ENCODE data around the gene SLC25A29.
A peak's percentile ranks its signal among the peaks of the same experiment; 100 is the strongest.

Gene SLC25A29

GRCh38 chr14:100271247-100271939 is 34.9 kb downstream of the SLC25A29 start:
- Histone ChIP-seq H3K36me3 (ENCODE audit: control insufficient read depth, insufficient read depth, low read length) (peaks cover 1% of the 10 kb centered on the region), H3K4me1 (ENCODE audit: control insufficient read depth, insufficient read depth, low read length) (no peaks in the 10 kb centered on the region), H3K27ac (ENCODE audit: low read depth, low read length) (no peak overlapping the region), H3K27me3 (ENCODE audit: control insufficient read depth, insufficient read depth, low read length) (no peaks in the 10 kb centered on the region), H3K4me3 (ENCODE audit: low read length) (no peak overlapping the region), H3K9ac (ENCODE audit: low read length) (no peak overlapping the region)

- Histone ChIP-seq H3K27me3 (ENCODE audit: control insufficient read depth, insufficient read depth, low read length) (no peaks in the 10 kb centered on the region), H3K27ac (ENCODE audit: low read depth, low read length) (no peak overlapping the region), H3K4me3 (ENCODE audit: low read length) (no peak overlapping the region), H3K9ac (ENCODE audit: low read length) (no peak overlapping the region), H3K36me3 (ENCODE audit: control insufficient read depth, insufficient read depth, low read length) (peaks cover under 1% of the 10 kb centered on the region), H3K4me1 (ENCODE audit: control insufficient read depth, insufficient read depth, low read length) (no peaks in the 10 kb centered on the region)
These were observed 37.5 kb downstream of the SLC25A29 start for GRCh38 chr14:100268591-100269207.

- Histone ChIP-seq H3K27me3 (ENCODE audit: control insufficient read depth, insufficient read depth, low read length) (no peaks in the 10 kb centered on the region), H3K27ac (ENCODE audit: low read depth, low read length) (no peak overlapping the region), H3K36me3 (ENCODE audit: control insufficient read depth, insufficient read depth, low read length) (peaks cover 7% of the 10 kb centered on the region), H3K4me3 (ENCODE audit: low read length) (no peak overlapping the region), H3K9ac (ENCODE audit: low read length) (no peak overlapping the region), H3K4me1 (ENCODE audit: control insufficient read depth, insufficient read depth, low read length) (no peaks in the 10 kb centered on the region)
These were observed 38.3 kb downstream of the SLC25A29 start for GRCh38 chr14:100267990-100268389.

GRCh38 chr14:100263141-100263540 is 43.1 kb downstream of the SLC25A29 start:
- no peaks in the 10 kb centered on the region for H3K27me3 ChIP-seq (ENCODE audit: control insufficient read depth, insufficient read depth, low read length)
- H3K4me1 ChIP-seq (ENCODE audit: control insufficient read depth, insufficient read depth, low read length): no peaks in the 10 kb centered on the region
- H3K9ac ChIP-seq (ENCODE audit: low read length): no peak overlapping the region
- H3K4me3 ChIP-seq (ENCODE audit: low read length): no peak overlapping the region
- H3K27ac ChIP-seq (ENCODE audit: low read depth, low read length): no peak overlapping the region
- H3K36me3 ChIP-seq (ENCODE audit: control insufficient read depth, insufficient read depth, low read length): peaks cover 7% of the 10 kb centered on the region

- Histone ChIP-seq H3K4me3 (ENCODE audit: low read length) (no peak overlapping the region), H3K4me1 (ENCODE audit: control insufficient read depth, insufficient read depth, low read length) (no peaks in the 10 kb centered on the region), H3K27ac (ENCODE audit: low read depth, low read length) (no peak overlapping the region), H3K9ac (ENCODE audit: low read length) (no peak overlapping the region), H3K27me3 (ENCODE audit: control insufficient read depth, insufficient read depth, low read length) (no peaks in the 10 kb centered on the region), H3K36me3 (ENCODE audit: control insufficient read depth, insufficient read depth, low read length) (peaks cover 7% of the 10 kb centered on the region)
These were observed 43.7 kb downstream of the SLC25A29 start for GRCh38 chr14:100262545-100262944.

GRCh38 chr14:100261621-100262020 is 44.6 kb downstream of the SLC25A29 start:
- Histone ChIP-seq H3K9ac (ENCODE audit: low read length) (no peak overlapping the region), H3K27me3 (ENCODE audit: control insufficient read depth, insufficient read depth, low read length) (no peaks in the 10 kb centered on the region), H3K4me1 (ENCODE audit: control insufficient read depth, insufficient read depth, low read length) (no peaks in the 10 kb centered on the region), H3K4me3 (ENCODE audit: low read length) (no peak overlapping the region), H3K36me3 (ENCODE audit: control insufficient read depth, insufficient read depth, low read length) (peaks cover 7% of the 10 kb centered on the region), H3K27ac (ENCODE audit: low read depth, low read length) (no peak overlapping the region)

GRCh38 chr14:100256339-100256895 is 49.8 kb downstream of the SLC25A29 start:
- no peaks in the 10 kb centered on the region for H3K36me3 ChIP-seq (ENCODE audit: control insufficient read depth, insufficient read depth, low read length)
- H3K27ac ChIP-seq (ENCODE audit: low read depth, low read length): no peak overlapping the region
- no peaks in the 10 kb centered on the region for H3K4me1 ChIP-seq (ENCODE audit: control insufficient read depth, insufficient read depth, low read length)
- no peak overlapping the region for H3K9ac ChIP-seq (ENCODE audit: low read length)
- H3K27me3 ChIP-seq (ENCODE audit: control insufficient read depth, insufficient read depth, low read length): no peaks in the 10 kb centered on the region
- no peak overlapping the region for H3K4me3 ChIP-seq (ENCODE audit: low read length)

GRCh38 chr14:100252684-100253083 is 53.6 kb downstream of the SLC25A29 start:
- H3K36me3 ChIP-seq (ENCODE audit: control insufficient read depth, insufficient read depth, low read length): no peaks in the 10 kb centered on the region
- no peak overlapping the region for H3K27ac ChIP-seq (ENCODE audit: low read depth, low read length)
- H3K4me3 ChIP-seq (ENCODE audit: low read length): no peak overlapping the region
- H3K4me1 ChIP-seq (ENCODE audit: control insufficient read depth, insufficient read depth, low read length): no peaks in the 10 kb centered on the region
- no peak overlapping the region for H3K9ac ChIP-seq (ENCODE audit: low read length)
- H3K27me3 ChIP-seq (ENCODE audit: control insufficient read depth, insufficient read depth, low read length): no peaks in the 10 kb centered on the region

- H3K4me3 ChIP-seq (ENCODE audit: low read length): no peak overlapping the region
- no peak overlapping the region for H3K27ac ChIP-seq (ENCODE audit: low read depth, low read length)
- no peak overlapping the region for H3K9ac ChIP-seq (ENCODE audit: low read length)
- no peaks in the 10 kb centered on the region for H3K36me3 ChIP-seq (ENCODE audit: control insufficient read depth, insufficient read depth, low read length)
- no peaks in the 10 kb centered on the region for H3K27me3 ChIP-seq (ENCODE audit: control insufficient read depth, insufficient read depth, low read length)
- H3K4me1 ChIP-seq (ENCODE audit: control insufficient read depth, insufficient read depth, low read length): peaks cover 5% of the 10 kb centered on the region
These were observed 55.3 kb downstream of the SLC25A29 start for GRCh38 chr14:100250732-100251465.

- no peak overlapping the region for H3K4me3 ChIP-seq (ENCODE audit: low read length)
- no peaks in the 10 kb centered on the region for H3K27me3 ChIP-seq (ENCODE audit: control insufficient read depth, insufficient read depth, low read length)
- H3K36me3 ChIP-seq (ENCODE audit: control insufficient read depth, insufficient read depth, low read length): no peaks in the 10 kb centered on the region
- no peak overlapping the region for H3K9ac ChIP-seq (ENCODE audit: low read length)
- H3K4me1 ChIP-seq (ENCODE audit: control insufficient read depth, insufficient read depth, low read length): peaks cover 13% of the 10 kb centered on the region
- H3K27ac ChIP-seq (ENCODE audit: low read depth, low read length): no peak overlapping the region
These were observed 59.3 kb downstream of the SLC25A29 start for GRCh38 chr14:100246809-100247428.

GRCh38 chr14:100243020-100243419 is 63.2 kb downstream of the SLC25A29 start:
- H3K4me1 ChIP-seq (ENCODE audit: control insufficient read depth, insufficient read depth, low read length): peaks cover 21% of the 10 kb centered on the region
- H3K9ac ChIP-seq (ENCODE audit: low read length): no peak overlapping the region
- no peaks in the 10 kb centered on the region for H3K36me3 ChIP-seq (ENCODE audit: control insufficient read depth, insufficient read depth, low read length)
- H3K4me3 ChIP-seq (ENCODE audit: low read length): peak overlapping the region; percentile 21
- H3K27me3 ChIP-seq (ENCODE audit: control insufficient read depth, insufficient read depth, low read length): no peaks in the 10 kb centered on the region
- peak overlapping the region; percentile 14 for H3K27ac ChIP-seq (ENCODE audit: low read depth, low read length)

GRCh38 chr14:100241279-100241678 is 65.0 kb downstream of the SLC25A29 start:
- no peaks in the 10 kb centered on the region for H3K27me3 ChIP-seq (ENCODE audit: control insufficient read depth, insufficient read depth, low read length)
- H3K36me3 ChIP-seq (ENCODE audit: control insufficient read depth, insufficient read depth, low read length): no peaks in the 10 kb centered on the region
- peaks cover 24% of the 10 kb centered on the region for H3K4me1 ChIP-seq (ENCODE audit: control insufficient read depth, insufficient read depth, low read length)
- peak overlapping the region; percentile 27 for H3K9ac ChIP-seq (ENCODE audit: low read length)
- H3K4me3 ChIP-seq (ENCODE audit: low read length): peak overlapping the region; percentile 63
- peak overlapping the region; percentile 88 for H3K27ac ChIP-seq (ENCODE audit: low read depth, low read length)

Data from rectal smooth muscle tissue (tissue), 1 donor.